Measurements from ENCODE around the gene ATP9B.
"Not testable (repeated sequence)": the region's sequence is repeated elsewhere in the genome, so short reads cannot be mapped to it uniquely, and the experiment has no call there.

ATP9B gene

DNA sequence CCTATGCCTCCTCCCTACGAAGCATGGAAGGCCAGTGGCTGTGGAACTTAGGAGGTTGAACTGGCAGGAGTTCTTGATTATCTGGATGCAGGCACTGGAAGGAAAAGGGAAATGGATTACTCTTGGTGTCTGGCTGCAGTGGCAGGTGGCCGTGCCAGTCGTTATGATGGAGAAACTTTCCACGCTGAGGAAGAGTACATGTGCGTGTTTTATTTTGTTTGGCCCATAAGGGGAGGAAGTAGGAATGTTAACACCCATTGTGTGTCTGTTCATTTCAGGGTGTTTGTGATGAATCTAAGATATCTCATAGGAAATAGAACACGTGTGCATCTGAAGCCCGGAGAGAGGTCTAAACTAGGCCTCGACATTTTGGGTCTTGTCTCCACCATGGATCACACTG is 203.7 kb downstream of the ATP9B start:
- DNase-seq: no peak
- Mint-ChIP-seq H3K9me3 (no peaks in the 10 kb centered on the region), H3K27me3 (no peaks in the 10 kb centered on the region), H3K27ac (no peak overlapping the region), H3K36me3 (peaks cover 7% of the 10 kb centered on the region), H3K4me3 (no peak overlapping the region), H3K4me1 (peaks cover 11% of the 10 kb centered on the region)
- CTCF ChIA-PET: no interaction called here

DNA sequence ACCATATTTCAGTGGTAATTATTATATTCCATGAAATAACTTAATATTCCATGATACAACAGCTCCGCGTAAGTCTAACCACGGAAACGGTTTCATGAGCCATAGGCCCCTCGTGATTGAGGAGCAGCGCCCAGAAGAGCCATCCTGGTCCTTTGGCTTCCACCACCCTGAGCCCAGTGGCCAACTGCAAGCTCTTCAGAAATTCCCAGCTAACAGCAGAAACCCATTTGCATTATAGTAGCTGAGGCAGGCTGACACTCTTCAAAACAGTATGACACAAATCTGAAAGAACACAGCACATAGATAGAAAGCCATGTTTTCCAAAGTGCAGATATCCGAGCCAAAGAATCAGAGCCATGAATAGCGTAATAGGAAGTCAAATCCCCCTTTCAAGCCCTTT is 205.6 kb downstream of the ATP9B start:
- Mint-ChIP-seq H3K27me3 (no peaks in the 10 kb centered on the region), H3K27ac (no peak overlapping the region), H3K9me3 (no peaks in the 10 kb centered on the region), H3K36me3 (peaks cover 8% of the 10 kb centered on the region), H3K4me1 (peaks cover 11% of the 10 kb centered on the region), H3K4me3 (no peak overlapping the region)
- DNase-seq: no peak
- CTCF ChIA-PET: interaction anchor here (1.4 kb wide), 1 partner anchor 27 kb away, joined by 3 read pairs; no protein-coding TSS in a partner anchor

DNA sequence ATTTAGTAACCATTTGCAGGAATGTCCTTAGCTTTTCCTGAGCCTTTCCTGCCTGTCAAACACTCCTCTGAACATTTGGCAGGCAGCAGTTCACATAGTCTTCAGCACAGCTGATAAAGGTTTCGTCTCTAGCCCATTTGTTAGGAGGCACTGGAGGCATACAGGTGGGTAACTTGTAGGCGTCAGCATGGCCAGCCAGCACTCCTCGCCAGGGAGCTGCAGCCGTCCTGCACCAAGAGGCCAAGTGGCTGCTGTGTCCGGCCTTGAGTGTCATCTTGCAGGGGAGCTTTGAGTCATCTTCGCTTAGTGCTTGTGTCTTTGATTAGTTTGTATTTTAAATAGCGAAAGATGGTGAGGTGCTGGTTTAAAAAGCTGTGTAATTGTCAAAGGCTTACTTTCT is 206.3 kb downstream of the ATP9B start:
- Mint-ChIP-seq H3K27ac (no peak overlapping the region), H3K4me3 (no peak overlapping the region)
- CTCF ChIA-PET: interaction anchor here (1.4 kb wide), 1 partner anchor 28 kb away, joined by 3 read pairs; no protein-coding TSS in a partner anchor

DNA sequence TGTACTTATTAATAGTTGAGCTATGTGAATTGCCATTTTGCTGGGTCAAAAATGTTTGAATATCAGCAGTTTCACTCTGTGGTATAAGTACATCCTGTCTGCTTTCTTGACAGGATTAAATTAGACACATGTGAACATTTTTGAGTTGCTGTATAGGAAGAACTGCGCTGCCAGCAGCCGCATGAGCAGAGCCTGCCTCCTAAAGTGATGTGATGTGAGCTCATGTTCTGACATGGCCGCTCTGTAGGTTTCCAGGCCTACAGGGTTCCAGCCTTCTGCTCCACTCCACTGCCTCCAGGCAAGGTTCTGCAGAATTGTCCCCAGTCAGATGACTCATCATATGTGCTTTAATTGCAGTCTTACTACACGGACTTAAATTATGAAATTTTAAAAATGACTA is 206.8 kb downstream of the ATP9B start:
- Mint-ChIP-seq H3K27me3 (no peaks in the 10 kb centered on the region), H3K4me1 (peaks cover 11% of the 10 kb centered on the region), H3K27ac (peak overlapping the region; percentile 42), H3K4me3 (no peak overlapping the region), H3K9me3 (no peaks in the 10 kb centered on the region), H3K36me3 (peaks cover 10% of the 10 kb centered on the region)
- DNase-seq: no peak
- CTCF ChIA-PET: no interaction called here

More for the DNA sequence above, 206.3 kb downstream of the ATP9B start:
- H3K9me3 Mint-ChIP-seq: no peaks in the 10 kb centered on the region
- H3K4me1 Mint-ChIP-seq: peaks cover 11% of the 10 kb centered on the region
- peaks cover 10% of the 10 kb centered on the region for H3K36me3 Mint-ChIP-seq
- no peaks in the 10 kb centered on the region for H3K27me3 Mint-ChIP-seq
- DNase-seq: no peak

DNA sequence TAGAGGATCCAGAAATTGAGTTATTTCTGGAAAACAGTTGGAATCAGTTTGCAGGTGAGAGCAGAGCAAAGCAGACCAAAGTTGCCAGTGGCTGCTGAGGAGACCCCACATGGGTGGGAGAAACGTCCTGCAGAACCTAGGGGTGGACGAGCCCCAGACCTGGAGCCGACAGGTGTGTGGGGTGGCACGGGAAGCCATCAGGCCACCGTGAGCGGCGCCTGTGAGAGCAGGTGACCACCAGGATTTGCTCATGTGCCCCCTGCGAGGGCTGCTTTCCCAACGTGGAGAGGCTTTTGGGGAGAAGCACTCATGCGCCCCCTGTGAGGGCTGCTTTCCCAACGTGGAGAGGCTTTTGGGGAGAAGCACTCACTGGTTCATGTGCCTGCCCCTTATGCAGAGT is 209.7 kb downstream of the ATP9B start:
- Mint-ChIP-seq H3K4me3 (no peak overlapping the region), H3K27me3 (no peaks in the 10 kb centered on the region), H3K27ac (no peak overlapping the region), H3K9me3 (peaks cover under 1% of the 10 kb centered on the region), H3K36me3 (peaks cover 18% of the 10 kb centered on the region), H3K4me1 (peaks cover 11% of the 10 kb centered on the region)
- no peak for DNase-seq
- CTCF ChIA-PET: no interaction called here

DNA sequence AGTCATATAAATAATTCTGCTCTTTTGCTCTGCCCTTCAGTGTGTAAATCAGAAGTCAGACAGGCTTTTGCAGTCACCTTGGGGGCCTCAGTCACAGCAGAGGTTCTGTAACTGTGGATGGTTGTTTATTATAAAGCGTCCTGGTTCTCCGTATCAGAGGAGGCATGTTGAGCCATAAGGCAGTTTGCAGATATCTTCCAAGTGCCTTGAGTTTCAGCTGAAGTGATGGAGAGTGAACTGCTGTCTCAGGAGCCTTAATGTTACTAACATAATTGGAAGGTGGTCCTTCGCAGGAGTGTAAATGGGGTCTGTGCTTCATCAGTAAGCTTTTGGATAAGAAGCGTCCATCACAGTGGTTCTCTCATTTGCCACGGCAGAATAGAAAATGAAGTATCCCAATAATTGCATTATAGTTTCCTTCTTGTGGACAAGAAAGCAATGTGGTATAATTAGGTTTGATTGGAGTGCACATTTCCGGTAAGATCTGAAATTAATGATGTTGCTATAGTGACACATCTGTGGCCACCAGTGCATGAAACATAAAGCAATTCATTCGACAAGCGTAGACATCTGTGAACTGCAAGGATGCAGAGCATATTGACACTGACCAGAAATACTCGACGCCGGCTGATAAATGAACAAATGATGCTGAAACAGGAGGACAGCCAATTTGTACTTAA is 214.1 kb downstream of the ATP9B start:
- Mint-ChIP-seq H3K27me3 (no peaks in the 10 kb centered on the region), H3K4me3 (no peak overlapping the region), H3K36me3 (peaks cover 21% of the 10 kb centered on the region), H3K4me1 (no peaks in the 10 kb centered on the region), H3K27ac (no peak overlapping the region), H3K9me3 (peaks cover 3% of the 10 kb centered on the region)
- CTCF ChIA-PET: no interaction called here
- no peak for DNase-seq

DNA sequence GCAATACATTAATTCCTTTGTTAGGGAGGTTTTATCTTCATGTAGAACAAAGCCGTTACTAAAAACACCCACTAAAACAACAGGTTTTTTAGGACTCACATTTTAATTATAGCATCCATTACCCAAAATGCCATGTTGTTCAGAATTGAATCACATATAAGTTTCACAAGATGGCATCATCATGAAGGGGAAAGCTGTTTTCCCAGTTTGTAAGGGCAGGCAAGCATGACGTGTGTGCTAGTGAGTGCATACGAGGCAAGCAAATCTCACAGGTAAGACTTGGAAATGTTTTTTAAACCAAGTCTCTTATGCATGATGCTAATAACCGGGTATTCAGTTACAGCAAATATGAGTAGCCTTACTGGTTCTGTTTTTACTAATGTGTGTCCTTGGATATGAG is 214.7 kb downstream of the ATP9B start:
- Mint-ChIP-seq H3K4me1 (no peaks in the 10 kb centered on the region), H3K36me3 (peaks cover 20% of the 10 kb centered on the region), H3K4me3 (no peak overlapping the region), H3K9me3 (peaks cover 3% of the 10 kb centered on the region), H3K27me3 (no peaks in the 10 kb centered on the region), H3K27ac (no peak overlapping the region)
- CTCF ChIA-PET: no interaction called here
- no peak for DNase-seq

DNA sequence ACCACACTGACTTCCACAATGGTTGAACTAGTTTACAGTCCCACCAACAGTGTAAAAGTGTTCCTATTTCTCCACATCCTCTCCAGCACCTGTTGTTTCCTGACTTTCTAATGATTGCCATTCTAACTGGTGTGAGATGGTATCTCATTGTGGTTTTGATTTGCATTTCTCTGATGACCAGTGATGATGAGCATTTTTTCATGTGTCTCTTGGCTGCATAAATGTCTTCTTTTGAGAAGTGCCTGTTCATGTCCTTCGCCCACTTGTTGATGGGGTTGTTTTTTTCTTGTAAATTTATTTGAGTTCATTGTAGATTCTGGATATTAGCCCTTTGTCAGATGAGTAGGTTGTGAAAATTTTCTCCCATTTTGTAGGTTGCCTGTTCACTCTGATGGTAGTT is 216.0 kb downstream of the ATP9B start:
- H3K27ac Mint-ChIP-seq, H3K27me3 Mint-ChIP-seq, H3K9me3 Mint-ChIP-seq, H3K4me3 Mint-ChIP-seq, DNase-seq, H3K4me1 Mint-ChIP-seq, CTCF ChIA-PET: not testable (repeated sequence)
- peaks cover 18% of the 10 kb centered on the region for H3K36me3 Mint-ChIP-seq

DNA sequence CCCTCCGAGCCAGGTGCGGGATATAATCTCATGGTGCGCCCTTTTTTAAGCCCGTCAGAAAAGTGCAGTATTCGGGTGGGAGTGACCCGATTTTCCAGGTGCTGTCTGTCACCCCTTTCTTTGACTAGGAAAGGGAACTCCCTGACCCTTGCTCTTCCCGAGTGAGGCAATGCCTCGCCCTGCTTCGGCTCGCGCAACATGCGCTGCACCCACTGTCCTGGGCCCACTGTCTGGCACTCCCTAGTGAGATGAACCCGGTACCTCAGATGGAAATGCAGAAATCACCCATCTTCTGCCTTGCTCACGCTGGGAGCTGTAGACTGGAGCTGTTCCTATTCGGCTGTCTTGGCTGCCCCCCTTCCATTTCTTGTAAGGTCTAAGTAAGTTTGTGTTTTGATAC is 221.2 kb downstream of the ATP9B start:
- H3K27me3 Mint-ChIP-seq, H3K4me3 Mint-ChIP-seq, CTCF ChIA-PET, H3K27ac Mint-ChIP-seq, DNase-seq, H3K36me3 Mint-ChIP-seq, H3K9me3 Mint-ChIP-seq: not testable (repeated sequence)
- peaks cover 12% of the 10 kb centered on the region for H3K4me1 Mint-ChIP-seq

DNA sequence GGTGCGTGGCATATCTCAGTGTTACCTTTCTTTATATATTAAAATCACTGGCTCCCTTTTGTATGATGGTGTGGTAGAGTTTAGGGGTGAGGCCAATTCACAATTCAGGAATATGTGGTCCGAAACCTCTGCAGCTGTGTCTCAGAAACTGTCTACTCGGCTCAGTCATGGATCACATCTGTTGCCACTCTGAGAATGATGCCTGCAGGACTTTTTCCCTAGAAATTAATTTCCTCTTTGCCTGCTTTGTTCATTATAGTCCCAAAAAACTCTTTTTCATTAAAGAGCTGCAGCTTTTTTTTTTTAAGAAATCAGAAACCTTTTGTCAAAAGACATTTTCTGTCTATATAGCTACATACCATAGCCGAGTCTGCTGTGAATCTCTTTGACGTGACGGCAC is 221.7 kb downstream of the ATP9B start:
- CTCF ChIA-PET: no interaction called here
- H3K4me1 Mint-ChIP-seq: peaks cover 12% of the 10 kb centered on the region
- no peaks in the 10 kb centered on the region for H3K9me3 Mint-ChIP-seq
- no peak overlapping the region for H3K4me3 Mint-ChIP-seq
- peaks cover 4% of the 10 kb centered on the region for H3K36me3 Mint-ChIP-seq
- no peaks in the 10 kb centered on the region for H3K27me3 Mint-ChIP-seq
- H3K27ac Mint-ChIP-seq: peak overlapping the region; percentile 28
- no peak for DNase-seq

DNA sequence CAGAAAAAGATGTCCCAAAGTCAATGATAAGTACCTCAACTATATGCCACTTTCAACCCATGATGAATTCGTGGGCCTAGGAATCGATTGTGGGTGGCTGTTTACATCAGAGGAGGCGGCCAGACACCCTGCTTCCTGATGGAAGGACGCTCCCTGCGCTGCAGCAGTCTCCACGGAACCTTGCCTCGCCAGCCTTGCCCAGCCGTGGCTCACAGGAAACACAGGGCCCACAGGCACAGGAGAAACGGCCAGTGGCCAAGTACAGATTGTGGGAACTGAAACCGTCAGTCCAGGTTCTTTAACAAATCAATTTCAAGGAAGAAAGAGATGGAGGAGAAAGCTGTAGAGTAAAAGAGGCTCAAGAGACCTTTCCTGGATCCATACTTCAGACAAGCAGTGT is 225.0 kb downstream of the ATP9B start:
- no peak overlapping the region for H3K27ac Mint-ChIP-seq
- H3K36me3 Mint-ChIP-seq: peaks cover 4% of the 10 kb centered on the region
- CTCF ChIA-PET: no interaction called here
- no peak overlapping the region for H3K4me3 Mint-ChIP-seq
- H3K27me3 Mint-ChIP-seq: no peaks in the 10 kb centered on the region
- no peaks in the 10 kb centered on the region for H3K9me3 Mint-ChIP-seq
- no peak for DNase-seq
- peaks cover 12% of the 10 kb centered on the region for H3K4me1 Mint-ChIP-seq

DNA sequence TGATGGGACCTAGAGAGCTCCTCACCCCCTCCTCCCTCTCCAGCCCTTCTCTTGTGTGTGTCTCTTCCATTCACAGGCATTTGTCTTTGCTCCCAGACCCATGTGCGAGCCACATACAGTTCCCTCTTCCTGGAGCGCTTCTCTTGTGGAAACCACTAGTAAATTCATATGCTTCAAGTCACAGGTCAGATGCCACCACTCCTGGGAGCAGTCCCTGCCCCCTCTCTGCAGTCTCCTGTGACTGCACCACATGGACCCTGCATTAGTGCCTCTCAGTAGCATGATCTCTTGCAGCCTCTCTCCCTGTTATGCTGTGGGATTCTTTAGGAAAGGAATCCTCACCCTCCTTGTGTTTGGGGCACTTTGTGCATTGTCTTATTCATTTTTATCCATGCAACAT is 230.1 kb downstream of the ATP9B start:
- no peaks in the 10 kb centered on the region for H3K36me3 Mint-ChIP-seq
- H3K4me1 Mint-ChIP-seq: no peaks in the 10 kb centered on the region
- CTCF ChIA-PET: no interaction called here
- no peaks in the 10 kb centered on the region for H3K9me3 Mint-ChIP-seq
- no peak overlapping the region for H3K27ac Mint-ChIP-seq
- H3K4me3 Mint-ChIP-seq: no peak overlapping the region
- DNase-seq: no peak
- H3K27me3 Mint-ChIP-seq: no peaks in the 10 kb centered on the region

DNA sequence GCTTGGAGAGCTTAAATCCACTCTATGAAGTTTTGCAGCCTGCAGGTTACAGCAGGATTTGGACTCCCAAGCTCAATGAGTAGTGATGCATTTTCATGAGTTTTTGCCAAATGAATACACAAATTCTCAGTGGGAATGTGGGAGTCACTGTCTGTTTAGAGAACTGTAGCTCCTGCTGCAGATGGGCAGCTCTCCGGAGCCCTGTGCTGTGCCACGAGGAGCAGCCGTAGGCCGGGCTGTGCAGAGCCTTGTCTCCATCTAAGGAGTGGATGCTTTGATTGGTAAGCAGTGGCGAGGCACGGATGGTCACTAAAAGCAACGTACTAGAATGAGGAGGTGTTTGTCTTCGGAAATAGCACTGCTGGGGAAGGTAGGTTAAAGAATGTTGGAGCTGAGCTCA is 230.5 kb downstream of the ATP9B start:
- Mint-ChIP-seq H3K36me3 (peaks cover 2% of the 10 kb centered on the region), H3K27ac (no peak overlapping the region), H3K4me1 (no peaks in the 10 kb centered on the region), H3K27me3 (no peaks in the 10 kb centered on the region), H3K4me3 (no peak overlapping the region), H3K9me3 (no peaks in the 10 kb centered on the region)
- DNase-seq: no peak
- CTCF ChIA-PET: no interaction called here

DNA sequence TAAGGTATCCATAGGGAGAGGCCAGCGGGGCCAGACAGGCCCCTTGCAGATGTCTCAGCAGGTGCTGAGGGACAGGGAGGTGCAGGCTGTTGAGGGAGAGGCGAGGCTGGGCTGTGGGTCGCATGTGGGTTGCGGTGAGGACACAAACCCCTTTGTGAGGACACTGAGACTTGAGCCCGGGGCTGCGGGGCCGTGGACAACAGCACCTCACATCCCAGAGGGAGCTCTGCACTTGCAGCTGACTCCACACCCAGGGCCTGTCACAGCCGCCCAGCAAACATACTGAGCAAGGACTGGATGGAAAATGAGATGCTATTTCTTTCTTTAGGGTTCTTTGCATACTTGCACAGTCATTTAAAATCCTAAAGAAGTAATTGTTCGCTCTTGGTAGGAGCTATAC is 231.2 kb downstream of the ATP9B start:
- DNase-seq: no peak
- Mint-ChIP-seq H3K9me3 (no peaks in the 10 kb centered on the region), H3K36me3 (peaks cover 2% of the 10 kb centered on the region), H3K4me1 (no peaks in the 10 kb centered on the region), H3K4me3 (no peak overlapping the region), H3K27ac (no peak overlapping the region), H3K27me3 (no peaks in the 10 kb centered on the region)
- CTCF ChIA-PET: no interaction called here

DNA sequence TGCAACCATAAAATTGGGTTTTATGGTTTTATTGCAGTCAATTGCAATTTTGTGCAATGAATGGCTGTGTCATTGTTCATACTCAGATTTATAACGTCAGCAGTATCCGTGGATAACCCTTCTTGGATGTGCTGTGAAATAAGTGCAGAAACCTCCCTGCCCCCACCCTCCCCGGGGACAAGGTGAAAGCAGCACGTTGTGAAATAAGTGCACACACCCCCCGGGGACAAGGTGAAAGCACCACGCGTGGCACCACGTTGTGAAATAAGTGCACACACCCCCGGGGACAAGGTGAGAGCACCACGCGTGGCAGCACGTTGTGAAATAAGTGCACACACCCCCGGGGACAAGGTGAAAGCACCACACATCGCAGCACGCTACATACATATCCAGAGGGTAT is 232.9 kb downstream of the ATP9B start:
- Mint-ChIP-seq H3K4me1 (no peaks in the 10 kb centered on the region), H3K4me3 (no peak overlapping the region), H3K36me3 (peaks cover 9% of the 10 kb centered on the region), H3K27me3 (no peaks in the 10 kb centered on the region), H3K9me3 (no peaks in the 10 kb centered on the region), H3K27ac (no peak overlapping the region)
- DNase-seq: no peak
- CTCF ChIA-PET: no interaction called here

DNA sequence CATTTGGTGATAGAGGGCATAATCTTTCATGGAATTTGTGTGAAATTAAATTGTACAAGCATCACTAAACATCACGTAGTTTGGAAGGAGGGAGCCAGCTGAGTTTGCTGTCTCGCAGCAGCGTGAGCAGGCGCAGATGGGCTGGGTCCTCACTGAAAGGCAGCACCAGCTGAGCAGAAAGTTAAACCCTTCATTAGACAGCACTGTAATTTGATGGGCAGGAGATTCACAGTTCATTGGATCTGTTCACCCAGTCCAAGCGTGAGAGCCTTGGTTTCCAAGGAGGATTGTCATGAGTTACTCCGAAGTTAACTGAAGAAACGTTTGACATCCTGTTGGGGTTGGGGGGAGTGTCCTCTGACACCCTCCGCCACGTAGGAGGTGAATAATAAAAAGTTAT is 236.7 kb downstream of the ATP9B start:
- no peak for DNase-seq
- CTCF ChIA-PET: no interaction called here
- H3K4me1 Mint-ChIP-seq: no peaks in the 10 kb centered on the region
- H3K36me3 Mint-ChIP-seq: peaks cover 15% of the 10 kb centered on the region
- no peak overlapping the region for H3K4me3 Mint-ChIP-seq
- no peaks in the 10 kb centered on the region for H3K9me3 Mint-ChIP-seq
- no peaks in the 10 kb centered on the region for H3K27me3 Mint-ChIP-seq
- no peak overlapping the region for H3K27ac Mint-ChIP-seq
